HepG2 (cell line): Measurements from ENCODE around the gene CNP. TPM values are rescaled to one million over a fixed set of nuclear protein-coding genes. Genes with fewer than 3 reads are reported as not detected.

ENCODE experiments used
- AGO2 ChIP-seq: fragments of 200-400 bp; formaldehyde crosslinking; optimal IDR thresholded peaks from 2 replicates; pipeline ENCODE3; 2017; ENCODE audit warnings: mild to moderate bottlenecking, low read depth, low read length, moderate library complexity
- FLYWCH1 ChIP-seq: sonication (generic); formaldehyde crosslinking; IDR thresholded peaks from 2 replicates; pipeline ENCODE4 v1.8.1; 2023; ENCODE audit warnings: mild to moderate bottlenecking, missing genetic modification reagents
- GATA4 ChIP-seq: sonication (generic); IDR thresholded peaks from 2 replicates; pipeline ENCODE4 v1.6.1; 2016; ENCODE audit warnings: antibody characterized with exemption, low read depth, borderline replicate concordance
- GATAD2A ChIP-seq: IDR thresholded peaks from 2 replicates; pipeline ENCODE4 v1.6.1; 2016
- PHF21A ChIP-seq: sonication (generic); formaldehyde crosslinking; IDR thresholded peaks from 2 replicates; pipeline ENCODE4 v1.5.0; 2020; ENCODE audit warnings: mild to moderate bottlenecking, missing genetic modification reagents
- SETDB1 ChIP-seq: sonication (generic); formaldehyde crosslinking; IDR thresholded peaks from 2 replicates; pipeline ENCODE4 v1.5.1; 2020; ENCODE audit warnings: missing genetic modification reagents, mild to moderate bottlenecking, borderline replicate concordance
- SYNCRIP ChIP-seq: fragments of 200-400 bp; formaldehyde crosslinking; IDR thresholded peaks from 2 replicates; pipeline ENCODE4 v1.6.1; 2018; ENCODE audit warnings: mild to moderate bottlenecking, low read depth, low read length; ENCODE audit not compliant: insufficient read depth
- ZNF207 ChIP-seq: fragments of 450-650 bp; IDR thresholded peaks from 2 replicates; pipeline ENCODE4 v1.6.1; 2016; ENCODE audit warnings: antibody characterized with exemption, borderline replicate concordance
- ZNF253 ChIP-seq: sonication (generic); formaldehyde crosslinking; IDR thresholded peaks from 2 replicates; pipeline ENCODE4 v1.8.0; 2022; ENCODE audit warnings: mild to moderate bottlenecking, missing genetic modification reagents, borderline replicate concordance
- ZNF354B ChIP-seq: sonication (generic); formaldehyde crosslinking; IDR thresholded peaks from 2 replicates; pipeline ENCODE4 v1.8.0; 2022; ENCODE audit warnings: mild to moderate bottlenecking, missing genetic modification reagents
- ZNF549 ChIP-seq: sonication (generic); formaldehyde crosslinking; IDR thresholded peaks from 2 replicates; pipeline ENCODE4 v1.5.0; 2020; ENCODE audit warnings: missing genetic modification reagents
- ZNF557 ChIP-seq: sonication (generic); formaldehyde crosslinking; IDR thresholded peaks from 2 replicates; pipeline ENCODE4 v1.4.0; 2020; ENCODE audit warnings: missing genetic modification reagents
- ZNF616 ChIP-seq: sonication (generic); formaldehyde crosslinking; IDR thresholded peaks from 2 replicates; pipeline ENCODE4 v1.5.0; 2020; ENCODE audit warnings: low read depth, mild to moderate bottlenecking, missing genetic modification reagents
- ZNF670 ChIP-seq: sonication (generic); formaldehyde crosslinking; IDR thresholded peaks from 2 replicates; pipeline ENCODE4 v1.8.0; 2022; ENCODE audit warnings: mild to moderate bottlenecking, missing genetic modification reagents, borderline replicate concordance
- polyA plus RNA-seq, 8 experiments: library from polyadenylated mRNA; depleted of rRNA in 3 of 8; stranded (reverse) in 7 of 8; unstranded in 1 of 8; fragments of >200 nt; fragmentation: Illumina TruSeq in 4 of 8; extraction: Trizol in 4 of 8; gene quantifications; 2 replicates each; pipeline versions ENCODE4 v1.2.1 to v1.2.3, GENCODE V29; 2011 to 2016; ENCODE audit warnings: low read depth in 4 of 8, missing spikeins in 1 of 8, mixed read lengths in 1 of 8; ENCODE audit not compliant: insufficient read depth in 1 of 8
- total RNA-seq, 5 experiments: library from RNA; depleted of rRNA; stranded (reverse); fragments of >200 nt; fragmentation: Illumina TruSeq; extraction: Trizol; gene quantifications; 2 replicates each; pipeline ENCODE4 v1.2.3, GENCODE V29; 2016; ENCODE audit warnings: low read depth in 1 of 5
- TF ChIP-seq, protein P1 (sequence below): IDR thresholded peaks from 2 replicates; pipeline ENCODE4 v1.6.1; 2016; ENCODE audit warnings: mild to moderate bottlenecking, missing biosample characterization, missing genetic modification reagents
- TF ChIP-seq, protein P2 (sequence below): IDR thresholded peaks from 2 replicates; pipeline ENCODE4 v1.6.1; 2016; ENCODE audit warnings: low read depth
- TF ChIP-seq, protein P3 (sequence below): sonication (generic); formaldehyde crosslinking; IDR thresholded peaks from 2 replicates; pipeline ENCODE4 v1.4.0; 2020; ENCODE audit warnings: missing genetic modification reagents
- TF ChIP-seq, protein P4 (sequence below): sonication (generic); formaldehyde crosslinking; conservative IDR thresholded peaks from 2 replicates; pipeline ENCODE4 v1.8.1; 2023; ENCODE audit warnings: missing genetic modification reagents
- TF ChIP-seq, protein P5 (sequence below): sonication (generic); formaldehyde crosslinking; IDR thresholded peaks from 2 replicates; pipeline ENCODE4 v1.4.0; 2020; ENCODE audit warnings: missing genetic modification reagents, borderline replicate concordance

The CNP gene
- total and polyA plus RNA-seq, 2 of the 13 experiments (the other 11 are each of a cell fraction or from before 2014, with no cell fraction given): 97.2 to 161 TPM

DNA sequence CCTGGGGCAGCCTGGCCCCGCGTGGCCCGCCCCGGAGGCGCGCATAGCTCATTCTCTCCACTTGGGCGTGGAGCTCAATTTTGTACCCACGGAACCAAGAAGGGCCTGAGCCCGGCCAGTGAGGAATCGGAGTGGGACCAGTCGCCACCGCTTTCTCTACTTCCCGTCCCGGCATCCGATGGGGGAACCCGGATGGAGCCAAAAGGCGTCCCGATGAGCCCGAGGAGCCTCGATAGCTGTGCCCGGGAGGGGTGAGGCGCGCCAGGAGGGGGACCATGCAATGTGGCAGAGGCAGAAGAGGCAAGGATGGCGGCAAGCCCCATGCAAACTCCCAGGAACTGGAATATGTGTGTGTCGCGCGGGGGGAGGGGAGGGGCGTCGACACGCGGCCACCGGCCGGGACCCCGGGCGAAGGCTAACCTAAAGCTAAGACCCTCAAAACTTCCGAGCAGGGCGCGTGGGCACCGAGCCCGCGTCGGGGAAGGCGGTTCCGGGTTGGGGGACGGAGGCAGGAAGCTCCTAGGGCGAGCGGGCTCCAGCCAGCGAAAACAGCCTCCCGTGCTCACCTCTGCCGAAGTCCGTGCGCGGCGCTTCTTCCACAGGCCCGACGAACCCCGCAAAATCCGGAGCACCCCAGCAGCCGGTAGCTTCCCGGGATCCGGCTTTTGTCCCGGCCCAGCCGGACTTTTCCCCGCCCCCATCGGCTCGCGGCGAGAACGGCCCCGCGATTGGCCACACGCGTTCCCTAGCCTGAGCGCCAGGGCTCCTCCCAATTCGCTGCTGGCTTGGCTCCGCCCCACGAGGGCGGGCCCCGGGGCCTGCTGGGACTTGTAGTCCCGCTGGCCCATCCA is 48.1 kb upstream of the CNP start, which contains the start of gene ACLY (continued):
- TF ChIP-seq ZNF670 (CRISPR knock-in tag): peak; percentile 33; the same call in 1 of the 2 replicates
- TF ChIP-seq FLYWCH1 (CRISPR knock-in tag): no peak
- peak; percentile 72; the same call in 1 of the 2 replicates for TF ChIP-seq ZNF616 (CRISPR knock-in tag)
- TF ChIP-seq, protein P1, sequence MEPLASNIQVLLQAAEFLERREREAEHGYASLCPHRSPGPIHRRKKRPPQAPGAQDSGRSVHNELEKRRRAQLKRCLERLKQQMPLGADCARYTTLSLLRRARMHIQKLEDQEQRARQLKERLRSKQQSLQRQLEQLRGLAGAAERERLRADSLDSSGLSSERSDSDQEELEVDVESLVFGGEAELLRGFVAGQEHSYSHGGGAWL (CRISPR knock-in tag): peak; percentile 71
- TF ChIP-seq ZNF354B (CRISPR knock-in tag): no peak
- no peak for TF ChIP-seq GATAD2A (CRISPR knock-in tag)
- TF ChIP-seq SETDB1 (CRISPR knock-in tag): no peak
- TF ChIP-seq, protein P2, sequence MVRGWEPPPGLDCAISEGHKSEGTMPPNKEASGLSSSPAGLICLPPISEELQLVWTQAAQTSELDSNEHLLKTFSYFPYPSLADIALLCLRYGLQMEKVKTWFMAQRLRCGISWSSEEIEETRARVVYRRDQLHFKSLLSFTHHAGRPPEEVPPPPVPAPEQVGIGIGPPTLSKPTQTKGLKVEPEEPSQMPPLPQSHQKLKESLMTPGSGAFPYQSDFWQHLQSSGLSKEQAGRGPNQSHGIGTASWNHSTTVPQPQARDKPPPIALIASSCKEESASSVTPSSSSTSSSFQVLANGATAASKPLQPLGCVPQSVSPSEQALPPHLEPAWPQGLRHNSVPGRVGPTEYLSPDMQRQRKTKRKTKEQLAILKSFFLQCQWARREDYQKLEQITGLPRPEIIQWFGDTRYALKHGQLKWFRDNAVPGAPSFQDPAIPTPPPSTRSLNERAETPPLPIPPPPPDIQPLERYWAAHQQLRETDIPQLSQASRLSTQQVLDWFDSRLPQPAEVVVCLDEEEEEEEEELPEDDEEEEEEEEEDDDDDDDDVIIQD: no peak; the same call in 1 of the 2 replicates
- no peak for TF ChIP-seq ZNF557 (CRISPR knock-in tag)
- TF ChIP-seq, protein P3, sequence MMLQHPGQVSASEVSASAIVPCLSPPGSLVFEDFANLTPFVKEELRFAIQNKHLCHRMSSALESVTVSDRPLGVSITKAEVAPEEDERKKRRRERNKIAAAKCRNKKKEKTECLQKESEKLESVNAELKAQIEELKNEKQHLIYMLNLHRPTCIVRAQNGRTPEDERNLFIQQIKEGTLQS: no peak
- no peak for TF ChIP-seq SYNCRIP
- TF ChIP-seq GATA4: peak; percentile 78; the same call in 1 of the 2 replicates
- TF ChIP-seq ZNF549 (CRISPR knock-in tag): no peak
- TF ChIP-seq ZNF253: peak; percentile 73; the same call in 1 of the 2 replicates
- TF ChIP-seq PHF21A (CRISPR knock-in tag): 0 out of 2 replicates have a peak, but pooled peaks have one; percentile 20
- TF ChIP-seq, protein P4, sequence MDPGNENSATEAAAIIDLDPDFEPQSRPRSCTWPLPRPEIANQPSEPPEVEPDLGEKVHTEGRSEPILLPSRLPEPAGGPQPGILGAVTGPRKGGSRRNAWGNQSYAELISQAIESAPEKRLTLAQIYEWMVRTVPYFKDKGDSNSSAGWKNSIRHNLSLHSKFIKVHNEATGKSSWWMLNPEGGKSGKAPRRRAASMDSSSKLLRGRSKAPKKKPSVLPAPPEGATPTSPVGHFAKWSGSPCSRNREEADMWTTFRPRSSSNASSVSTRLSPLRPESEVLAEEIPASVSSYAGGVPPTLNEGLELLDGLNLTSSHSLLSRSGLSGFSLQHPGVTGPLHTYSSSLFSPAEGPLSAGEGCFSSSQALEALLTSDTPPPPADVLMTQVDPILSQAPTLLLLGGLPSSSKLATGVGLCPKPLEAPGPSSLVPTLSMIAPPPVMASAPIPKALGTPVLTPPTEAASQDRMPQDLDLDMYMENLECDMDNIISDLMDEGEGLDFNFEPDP (CRISPR knock-in tag): peak; percentile 94; the same call in 1 of the 2 replicates
- TF ChIP-seq, protein P5, sequence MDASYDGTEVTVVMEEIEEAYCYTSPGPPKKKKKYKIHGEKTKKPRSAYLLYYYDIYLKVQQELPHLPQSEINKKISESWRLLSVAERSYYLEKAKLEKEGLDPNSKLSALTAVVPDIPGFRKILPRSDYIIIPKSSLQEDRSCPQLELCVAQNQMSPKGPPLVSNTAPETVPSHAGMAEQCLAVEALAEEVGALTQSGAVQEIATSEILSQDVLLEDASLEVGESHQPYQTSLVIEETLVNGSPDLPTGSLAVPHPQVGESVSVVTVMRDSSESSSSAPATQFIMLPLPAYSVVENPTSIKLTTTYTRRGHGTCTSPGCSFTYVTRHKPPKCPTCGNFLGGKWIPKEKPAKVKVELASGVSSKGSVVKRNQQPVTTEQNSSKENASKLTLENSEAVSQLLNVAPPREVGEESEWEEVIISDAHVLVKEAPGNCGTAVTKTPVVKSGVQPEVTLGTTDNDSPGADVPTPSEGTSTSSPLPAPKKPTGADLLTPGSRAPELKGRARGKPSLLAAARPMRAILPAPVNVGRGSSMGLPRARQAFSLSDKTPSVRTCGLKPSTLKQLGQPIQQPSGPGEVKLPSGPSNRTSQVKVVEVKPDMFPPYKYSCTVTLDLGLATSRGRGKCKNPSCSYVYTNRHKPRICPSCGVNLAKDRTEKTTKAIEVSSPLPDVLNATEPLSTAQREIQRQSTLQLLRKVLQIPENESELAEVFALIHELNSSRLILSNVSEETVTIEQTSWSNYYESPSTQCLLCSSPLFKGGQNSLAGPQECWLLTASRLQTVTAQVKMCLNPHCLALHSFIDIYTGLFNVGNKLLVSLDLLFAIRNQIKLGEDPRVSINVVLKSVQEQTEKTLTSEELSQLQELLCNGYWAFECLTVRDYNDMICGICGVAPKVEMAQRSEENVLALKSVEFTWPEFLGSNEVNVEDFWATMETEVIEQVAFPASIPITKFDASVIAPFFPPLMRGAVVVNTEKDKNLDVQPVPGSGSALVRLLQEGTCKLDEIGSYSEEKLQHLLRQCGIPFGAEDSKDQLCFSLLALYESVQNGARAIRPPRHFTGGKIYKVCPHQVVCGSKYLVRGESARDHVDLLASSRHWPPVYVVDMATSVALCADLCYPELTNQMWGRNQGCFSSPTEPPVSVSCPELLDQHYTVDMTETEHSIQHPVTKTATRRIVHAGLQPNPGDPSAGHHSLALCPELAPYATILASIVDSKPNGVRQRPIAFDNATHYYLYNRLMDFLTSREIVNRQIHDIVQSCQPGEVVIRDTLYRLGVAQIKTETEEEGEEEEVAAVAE: peak; percentile 99
- TF ChIP-seq AGO2: peak; percentile 83
- TF ChIP-seq ZNF207: no peak
